Epithelial cell of proximal tubule (primary cell): ENCODE results near the gene SLC8A1. TPM values are rescaled to one million over a fixed set of nuclear protein-coding genes. Genes with fewer than 3 reads are reported as not detected.
A peak's percentile ranks its signal among the peaks of the same experiment; 100 is the strongest.

Experiments used
- DNase-seq: peaks from one replicate; pipeline ENCODE4 v3.0.0-alpha.2; 2011; ENCODE audit warnings: low read depth
- H3K4me3 ChIP-seq: 2 replicates; pipeline ENCODE4 v1.5.1; 2011; ENCODE audit warnings: low read depth, mild to moderate bottlenecking, low read length
- total RNA-seq: library from RNA; depleted of rRNA; stranded (reverse); fragments of >200 nt; gene quantifications from 2 replicates; pipeline ENCODE4 v1.2.3, GENCODE V29; 2015
- TF ChIP-seq, protein P1 (sequence below): conservative IDR thresholded peaks from 2 replicates; pipeline ENCODE4 v1.5.1; 2012; ENCODE audit warnings: low read depth, mild to moderate bottlenecking, low read length

SLC8A1 gene
- total RNA-seq, 1 donor from 2014 or later = 4.8 TPM

DNA sequence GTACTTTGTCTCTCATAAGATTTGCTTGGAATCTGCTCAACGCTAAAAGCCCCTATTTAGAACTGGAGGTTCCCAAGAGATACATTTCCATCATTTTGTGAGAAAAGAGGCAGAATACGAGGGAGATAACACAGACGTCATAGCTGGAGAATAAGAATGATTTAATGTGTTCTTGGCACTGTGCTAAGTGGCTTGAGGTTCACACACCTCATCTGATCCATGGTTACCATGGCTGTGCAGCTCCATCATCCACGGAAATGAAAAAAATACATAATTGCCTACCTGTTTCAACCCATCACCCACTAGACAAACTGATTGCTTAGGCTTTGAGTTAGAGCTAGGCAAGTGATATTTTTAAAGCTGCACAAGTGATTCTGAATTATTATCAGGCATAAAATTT lies 227.6 kb downstream of the SLC8A1 start:
- H3K4me3 ChIP-seq = no peak overlapping the region
- DNase-seq = no peak
- TF ChIP-seq, protein P1, sequence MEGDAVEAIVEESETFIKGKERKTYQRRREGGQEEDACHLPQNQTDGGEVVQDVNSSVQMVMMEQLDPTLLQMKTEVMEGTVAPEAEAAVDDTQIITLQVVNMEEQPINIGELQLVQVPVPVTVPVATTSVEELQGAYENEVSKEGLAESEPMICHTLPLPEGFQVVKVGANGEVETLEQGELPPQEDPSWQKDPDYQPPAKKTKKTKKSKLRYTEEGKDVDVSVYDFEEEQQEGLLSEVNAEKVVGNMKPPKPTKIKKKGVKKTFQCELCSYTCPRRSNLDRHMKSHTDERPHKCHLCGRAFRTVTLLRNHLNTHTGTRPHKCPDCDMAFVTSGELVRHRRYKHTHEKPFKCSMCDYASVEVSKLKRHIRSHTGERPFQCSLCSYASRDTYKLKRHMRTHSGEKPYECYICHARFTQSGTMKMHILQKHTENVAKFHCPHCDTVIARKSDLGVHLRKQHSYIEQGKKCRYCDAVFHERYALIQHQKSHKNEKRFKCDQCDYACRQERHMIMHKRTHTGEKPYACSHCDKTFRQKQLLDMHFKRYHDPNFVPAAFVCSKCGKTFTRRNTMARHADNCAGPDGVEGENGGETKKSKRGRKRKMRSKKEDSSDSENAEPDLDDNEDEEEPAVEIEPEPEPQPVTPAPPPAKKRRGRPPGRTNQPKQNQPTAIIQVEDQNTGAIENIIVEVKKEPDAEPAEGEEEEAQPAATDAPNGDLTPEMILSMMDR = no peak

DNA sequence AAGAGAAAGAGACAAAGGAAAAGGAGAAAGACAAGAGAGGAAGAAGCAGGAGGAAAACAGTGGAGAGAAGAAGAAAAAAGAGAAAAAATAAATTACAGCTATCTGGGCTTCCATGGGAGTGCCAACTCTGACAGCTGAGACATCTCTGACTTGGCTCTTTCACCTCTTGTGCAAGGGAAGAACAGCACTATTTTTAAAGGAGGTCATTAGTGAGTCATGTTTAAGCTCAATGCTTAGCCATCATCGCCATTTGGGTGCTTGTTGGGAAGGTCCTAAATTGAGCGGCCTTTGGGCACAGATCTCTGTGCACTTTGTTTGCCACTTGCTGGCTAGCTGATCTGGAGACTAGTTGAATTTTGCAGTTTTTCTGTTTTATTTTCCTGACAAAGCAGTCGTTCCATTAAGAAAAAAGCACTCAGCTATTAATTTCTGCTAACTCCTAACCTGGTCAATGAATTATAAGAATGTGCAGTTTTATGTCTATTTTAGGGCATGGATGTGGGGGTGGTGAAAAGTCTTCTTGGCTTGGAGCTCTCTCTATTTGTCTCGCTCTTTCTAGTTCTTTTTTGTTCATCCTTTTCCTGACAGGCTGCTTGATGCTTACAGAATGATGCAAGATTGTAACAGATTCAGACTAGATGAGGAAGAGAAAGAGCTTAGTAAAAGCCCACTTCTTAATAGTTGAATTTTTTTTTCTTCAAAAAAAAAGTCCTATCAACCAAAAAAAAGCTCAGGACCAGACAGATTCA lies 231.5 kb downstream of the SLC8A1 start:
- no peak for DNase-seq
- no peak overlapping the region for H3K4me3 ChIP-seq

DNA sequence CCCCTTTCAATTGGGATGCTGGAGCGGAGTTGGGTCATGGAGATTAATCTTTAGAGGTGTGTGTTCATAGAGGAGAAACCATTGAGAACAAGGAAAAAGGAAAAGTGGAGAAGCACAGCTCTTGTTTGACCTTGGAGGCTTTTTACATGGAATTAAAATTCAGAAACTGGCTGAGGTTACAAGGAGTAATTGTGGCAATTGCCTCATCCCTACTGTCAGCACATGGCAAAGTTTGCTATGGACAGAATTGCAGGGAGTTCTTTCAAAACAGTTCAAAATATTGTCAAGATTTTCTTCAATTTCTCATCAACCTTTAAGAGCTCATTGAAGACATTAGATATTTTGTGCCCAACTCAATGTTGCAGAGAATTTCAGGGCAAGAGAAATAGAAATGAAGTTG lies 232.7 kb downstream of the SLC8A1 start:
- no peak for DNase-seq
- H3K4me3 ChIP-seq = no peak overlapping the region
- TF ChIP-seq, protein P1 = no peak

More for the DNA sequence above, 231.5 kb downstream of the SLC8A1 start:
- TF ChIP-seq, protein P1 = no peak

DNA sequence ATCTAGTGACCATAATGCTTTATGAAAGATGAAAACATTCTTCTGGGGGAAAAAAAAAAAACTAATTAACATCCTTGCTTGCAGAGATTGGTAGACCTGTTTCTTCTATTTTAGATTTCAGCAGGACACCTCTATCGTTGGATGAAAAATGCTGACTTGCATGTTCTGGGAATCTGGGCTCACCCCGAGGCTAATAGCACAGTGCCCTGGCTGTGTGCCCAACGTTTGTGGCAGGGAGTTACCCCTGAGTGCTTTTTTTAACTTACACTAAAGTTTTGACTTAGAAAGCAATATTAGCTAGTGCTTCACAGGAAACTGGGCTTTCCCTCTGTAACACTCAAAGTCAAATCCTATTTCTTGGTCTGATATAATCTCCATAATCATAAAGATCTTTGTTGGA lies 233.2 kb downstream of the SLC8A1 start:
- no peak overlapping the region for H3K4me3 ChIP-seq
- DNase-seq = no peak
- TF ChIP-seq, protein P1 = no peak

DNA sequence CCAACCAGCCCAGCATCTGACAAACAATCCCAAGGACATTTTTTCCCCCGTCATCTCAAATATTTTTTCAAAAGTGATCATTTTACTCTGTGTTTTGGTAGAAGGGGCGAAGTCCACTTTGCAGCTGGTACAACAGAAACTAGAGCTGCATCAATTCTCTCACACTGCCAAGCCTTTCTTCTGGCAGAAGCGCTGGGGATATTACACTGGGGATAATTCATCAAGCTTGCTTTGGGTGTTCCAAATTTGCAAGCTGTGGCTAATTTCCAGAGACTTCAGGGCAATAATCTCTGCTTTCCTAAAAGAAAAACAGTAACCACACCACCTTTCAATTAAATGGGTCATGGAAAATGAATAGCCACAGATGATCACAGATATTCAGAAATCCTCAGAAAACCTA lies 238.3 kb downstream of the SLC8A1 start:
- TF ChIP-seq, protein P1 = no peak
- DNase-seq = no peak
- no peak overlapping the region for H3K4me3 ChIP-seq

DNA sequence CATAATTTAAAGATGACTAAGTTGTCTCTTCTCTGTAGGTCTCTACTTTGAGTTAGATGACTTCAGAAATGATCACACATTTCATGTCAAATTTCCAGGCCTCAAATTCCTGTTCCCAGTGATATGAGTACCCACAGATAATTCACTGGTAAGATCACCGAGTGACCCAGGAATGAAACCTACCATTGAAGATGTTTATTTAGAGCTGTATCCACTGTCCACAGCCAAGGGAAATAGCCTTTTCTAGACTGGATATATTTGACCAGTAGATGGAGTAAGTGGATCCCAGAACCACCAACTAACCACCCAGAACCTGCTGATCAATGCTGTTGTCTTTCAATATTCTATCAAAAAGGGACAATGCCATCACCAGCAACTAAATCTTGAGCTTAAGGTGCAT lies 238.8 kb downstream of the SLC8A1 start:
- TF ChIP-seq, protein P1 = peak; percentile 69
- H3K4me3 ChIP-seq = no peak overlapping the region
- no peak for DNase-seq

DNA sequence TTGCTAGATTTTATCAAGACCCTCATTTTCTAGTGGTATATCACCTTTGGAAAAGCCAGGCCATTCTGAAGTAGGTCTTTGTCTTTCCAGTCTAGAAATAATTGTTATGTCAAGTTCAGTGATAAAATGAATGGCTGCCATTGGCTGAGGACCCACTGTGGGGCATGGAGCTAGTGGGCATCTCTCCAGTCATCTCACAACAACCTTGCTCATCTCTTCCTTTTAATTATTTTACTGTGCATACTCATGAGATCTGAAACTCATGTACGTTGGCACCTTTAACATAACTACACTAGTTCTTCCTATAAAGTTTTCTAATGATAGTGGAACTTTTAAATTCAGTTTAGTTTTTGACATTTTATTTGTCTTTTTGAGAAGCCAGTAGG lies 240.9 kb downstream of the SLC8A1 start:
- no peak overlapping the region for H3K4me3 ChIP-seq
- TF ChIP-seq, protein P1 = no peak
- DNase-seq = no peak
